ENCODE measurements around the gene NDFIP2. TPM values are rescaled to one million over a fixed set of nuclear protein-coding genes. Genes with fewer than 3 reads are reported as not detected.

NDFIP2 gene
- total RNA-seq, 2 donors from 2014 or later, result 84.2 to 130 TPM

DNA sequence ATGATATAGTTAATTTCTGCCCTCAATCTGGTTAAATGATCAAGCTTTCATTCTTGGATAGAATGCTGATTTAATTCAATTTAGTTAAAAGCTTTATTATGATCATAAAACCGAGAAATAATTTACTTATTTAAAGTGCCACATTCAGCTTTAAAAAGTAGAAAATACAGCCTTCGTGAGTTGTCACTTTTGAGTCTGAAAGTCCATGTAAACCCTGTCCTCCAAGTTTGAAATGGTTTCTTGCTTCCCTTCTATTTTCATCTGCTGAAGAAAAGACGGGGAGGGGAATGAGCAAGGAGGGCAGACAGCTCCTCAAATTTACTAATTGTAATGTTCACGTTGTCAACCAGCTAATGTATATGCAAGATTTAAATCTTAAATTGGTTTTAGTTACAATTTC lies 59.5 kb downstream of the NDFIP2 start:
- TF ChIP-seq, protein P1, sequence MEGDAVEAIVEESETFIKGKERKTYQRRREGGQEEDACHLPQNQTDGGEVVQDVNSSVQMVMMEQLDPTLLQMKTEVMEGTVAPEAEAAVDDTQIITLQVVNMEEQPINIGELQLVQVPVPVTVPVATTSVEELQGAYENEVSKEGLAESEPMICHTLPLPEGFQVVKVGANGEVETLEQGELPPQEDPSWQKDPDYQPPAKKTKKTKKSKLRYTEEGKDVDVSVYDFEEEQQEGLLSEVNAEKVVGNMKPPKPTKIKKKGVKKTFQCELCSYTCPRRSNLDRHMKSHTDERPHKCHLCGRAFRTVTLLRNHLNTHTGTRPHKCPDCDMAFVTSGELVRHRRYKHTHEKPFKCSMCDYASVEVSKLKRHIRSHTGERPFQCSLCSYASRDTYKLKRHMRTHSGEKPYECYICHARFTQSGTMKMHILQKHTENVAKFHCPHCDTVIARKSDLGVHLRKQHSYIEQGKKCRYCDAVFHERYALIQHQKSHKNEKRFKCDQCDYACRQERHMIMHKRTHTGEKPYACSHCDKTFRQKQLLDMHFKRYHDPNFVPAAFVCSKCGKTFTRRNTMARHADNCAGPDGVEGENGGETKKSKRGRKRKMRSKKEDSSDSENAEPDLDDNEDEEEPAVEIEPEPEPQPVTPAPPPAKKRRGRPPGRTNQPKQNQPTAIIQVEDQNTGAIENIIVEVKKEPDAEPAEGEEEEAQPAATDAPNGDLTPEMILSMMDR (IDR thresholded peaks at IDR 0.05), result no peak
- intact Hi-C loops (cut with DNase I), result no loop called here
- no peak overlapping the region for H3K9ac ChIP-seq (ENCODE audit: low read depth in 2 of 2, low read length in 2 of 2)
- H3K9me3 ChIP-seq, result no peaks in the 10 kb centered on the region
- H3K27ac ChIP-seq, result no peak overlapping the region
- H3K27me3 ChIP-seq, result no peaks in the 10 kb centered on the region
- no peak overlapping the region for H3K4me3 ChIP-seq
- DNase-seq, result no peak
- no peaks in the 10 kb centered on the region for H3K4me1 ChIP-seq
- H3K36me3 ChIP-seq, result no peaks in the 10 kb centered on the region

DNA sequence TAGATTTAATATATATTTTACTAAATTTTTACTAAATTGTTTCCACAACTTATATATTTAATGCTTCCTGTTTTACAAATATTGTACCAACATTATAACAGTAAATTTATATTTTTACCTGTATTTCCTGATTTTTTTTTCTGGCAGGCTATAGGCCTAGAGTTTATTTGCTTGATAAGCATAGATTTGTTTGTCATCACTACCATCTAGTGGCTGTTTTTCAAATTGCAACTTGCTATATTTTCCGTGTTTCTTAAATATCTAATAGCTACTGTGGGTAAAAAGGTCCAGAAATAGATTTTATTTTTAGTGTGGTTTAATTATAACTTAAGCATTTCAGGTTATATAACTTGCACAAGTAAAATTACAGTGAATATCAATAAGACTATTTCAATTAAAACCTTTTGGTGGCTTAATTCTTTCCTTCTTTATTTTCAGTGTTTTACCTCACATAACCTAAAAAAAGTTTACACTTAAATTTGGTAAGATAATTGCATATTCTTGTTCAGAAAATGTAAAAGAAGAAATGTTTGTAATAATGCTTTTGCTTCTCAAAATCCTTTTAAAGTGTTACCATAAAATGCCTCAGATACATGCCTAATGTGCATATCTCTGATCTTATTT lies 60.6 kb downstream of the NDFIP2 start:
- TF ChIP-seq, protein P1 (IDR thresholded peaks at IDR 0.05), result peak; percentile 85
- no peaks in the 10 kb centered on the region for H3K4me1 ChIP-seq
- DNase-seq, result no peak
- no peak overlapping the region for H3K4me3 ChIP-seq
- no peaks in the 10 kb centered on the region for H3K9me3 ChIP-seq
- intact Hi-C loops (cut with DNase I), result no loop called here
- H3K27me3 ChIP-seq, result no peaks in the 10 kb centered on the region
- H3K27ac ChIP-seq, result no peak overlapping the region
- H3K9ac ChIP-seq (ENCODE audit: low read depth in 2 of 2, low read length in 2 of 2), result no peak overlapping the region
- no peaks in the 10 kb centered on the region for H3K36me3 ChIP-seq

DNA sequence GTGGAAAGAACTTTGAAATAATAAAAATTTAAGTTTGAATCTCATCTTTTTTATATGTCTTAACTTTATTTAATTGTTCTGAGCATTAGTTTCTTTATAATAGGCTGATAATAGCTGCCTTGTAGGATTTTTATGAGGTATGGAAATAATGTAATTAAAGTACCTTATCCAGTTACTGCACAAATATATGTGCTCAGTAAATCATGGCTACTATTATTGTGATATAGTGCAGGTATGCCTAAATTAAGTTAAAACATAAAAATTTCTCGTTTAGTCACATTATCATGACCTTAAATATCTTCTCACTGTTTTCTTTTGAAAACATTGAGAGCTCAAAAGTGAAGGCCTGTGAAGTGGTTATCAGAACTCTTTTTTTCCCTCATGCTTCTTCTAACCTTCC lies 62.9 kb downstream of the NDFIP2 start:
- no peaks in the 10 kb centered on the region for H3K4me1 ChIP-seq
- intact Hi-C loops (cut with DNase I), result no loop called here
- no peaks in the 10 kb centered on the region for H3K27me3 ChIP-seq
- H3K36me3 ChIP-seq, result no peaks in the 10 kb centered on the region
- no peak overlapping the region for H3K27ac ChIP-seq
- H3K4me3 ChIP-seq, result no peak overlapping the region
- no peak for DNase-seq
- TF ChIP-seq, protein P1 (IDR thresholded peaks at IDR 0.05), result no peak
- H3K9me3 ChIP-seq, result no peaks in the 10 kb centered on the region
- no peak overlapping the region for H3K9ac ChIP-seq (ENCODE audit: low read depth in 2 of 2, low read length in 2 of 2)

DNA sequence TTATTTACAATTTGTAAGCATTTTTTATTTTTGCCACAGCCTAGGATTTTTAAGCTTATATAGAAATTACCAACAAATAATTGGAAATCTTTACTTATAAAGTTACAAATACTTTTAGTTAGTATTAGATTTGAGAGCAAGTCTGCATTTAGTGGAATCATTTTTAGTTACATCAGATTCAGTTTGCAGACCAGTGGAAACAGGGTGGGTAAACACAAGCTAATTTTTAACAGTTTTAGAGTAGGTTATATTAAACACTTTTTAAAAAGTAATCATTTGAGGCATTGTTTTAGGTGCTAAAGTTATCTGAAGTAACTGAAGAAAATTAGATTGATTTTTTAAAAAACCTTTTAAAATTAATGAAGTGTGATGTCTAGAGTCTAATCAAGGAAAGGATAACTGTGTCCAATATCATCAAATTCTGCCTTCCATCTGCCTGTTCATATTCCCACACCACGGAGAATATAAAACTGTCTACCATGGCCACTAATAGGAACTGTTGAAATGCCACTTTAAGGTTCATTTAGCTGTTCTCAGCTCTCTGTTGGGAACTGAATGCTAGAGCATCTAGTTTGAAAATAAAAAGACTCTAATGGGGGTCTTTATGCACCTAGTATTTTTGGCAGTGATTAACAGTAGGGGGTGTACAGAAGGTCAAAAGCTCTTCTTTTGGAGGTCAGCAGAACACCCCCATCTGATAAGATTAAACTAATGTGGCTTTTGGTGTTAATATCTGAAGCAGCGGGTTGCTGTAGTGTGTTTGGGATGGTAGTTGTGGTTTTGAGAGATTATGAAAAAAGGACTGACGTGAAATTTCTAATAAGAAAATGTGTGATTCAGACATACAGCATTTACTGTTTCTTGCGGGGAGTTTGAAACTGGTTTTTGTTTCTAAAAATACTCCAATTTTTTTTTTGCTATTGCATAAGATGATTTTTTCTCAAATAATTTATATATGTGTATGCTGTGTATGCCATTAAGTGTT lies 66.5 kb downstream of the NDFIP2 start:
- H3K4me1 ChIP-seq, result no peaks in the 10 kb centered on the region
- no peak overlapping the region for H3K27ac ChIP-seq
- H3K9me3 ChIP-seq, result no peaks in the 10 kb centered on the region
- TF ChIP-seq, protein P1 (IDR thresholded peaks at IDR 0.05), result no peak
- H3K27me3 ChIP-seq, result no peaks in the 10 kb centered on the region
- no peak overlapping the region for H3K4me3 ChIP-seq
- no peak overlapping the region for H3K9ac ChIP-seq (ENCODE audit: low read depth in 2 of 2, low read length in 2 of 2)
- no peaks in the 10 kb centered on the region for H3K36me3 ChIP-seq
- intact Hi-C loops (cut with DNase I), result no loop called here
- DNase-seq, result no peak

DNA sequence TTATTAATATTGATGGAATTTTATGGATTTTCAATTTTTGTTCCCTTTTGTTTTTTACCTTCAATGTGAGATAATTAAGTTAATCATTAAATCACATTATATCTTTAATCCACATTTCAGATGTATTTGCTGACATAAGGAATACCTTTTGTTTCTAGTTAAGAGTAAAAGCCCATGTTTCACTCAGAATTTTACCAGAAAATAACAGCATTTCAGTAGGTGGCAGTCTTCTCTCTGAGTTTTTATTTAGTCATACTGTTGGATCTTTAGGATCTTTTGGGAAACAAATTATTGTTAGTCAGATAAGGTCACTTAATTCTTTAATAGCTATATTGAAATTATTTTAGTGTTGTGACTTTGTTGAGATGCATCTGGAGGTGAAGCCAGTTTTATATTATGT lies 67.9 kb downstream of the NDFIP2 start:
- TF ChIP-seq, protein P1 (IDR thresholded peaks at IDR 0.05), result no peak
- Histone ChIP-seq H3K36me3 (no peaks in the 10 kb centered on the region), H3K9ac (ENCODE audit: low read depth in 2 of 2, low read length in 2 of 2) (no peak overlapping the region), H3K27ac (no peak overlapping the region), H3K4me3 (no peak overlapping the region), H3K9me3 (no peaks in the 10 kb centered on the region), H3K27me3 (no peaks in the 10 kb centered on the region), H3K4me1 (no peaks in the 10 kb centered on the region)
- no peak for DNase-seq
- intact Hi-C loops (cut with DNase I), result no loop called here
